Stimulated activated naive CD8-positive, alpha-beta T cell treated with anti-CD3 and anti-CD28 coated beads, Interleukin-15, Interleukin-2, amounts not matched to agents 100 U/mL and 50 U/mL, for 24 hours (primary cell): Measurements from ENCODE around the gene HOXC4.
A peak's percentile ranks its signal among the peaks of the same experiment; 100 is the strongest.

Experiments used
- ATAC-seq: fragments of 150-1000 bp; cut with Tn5 transposase; one replicate; pipeline ENCODE4 v1.10.0; 2021
- DNase-seq: peaks from one replicate; pipeline ENCODE4 v3.0.0; 2021

The HOXC4 gene

DNA sequence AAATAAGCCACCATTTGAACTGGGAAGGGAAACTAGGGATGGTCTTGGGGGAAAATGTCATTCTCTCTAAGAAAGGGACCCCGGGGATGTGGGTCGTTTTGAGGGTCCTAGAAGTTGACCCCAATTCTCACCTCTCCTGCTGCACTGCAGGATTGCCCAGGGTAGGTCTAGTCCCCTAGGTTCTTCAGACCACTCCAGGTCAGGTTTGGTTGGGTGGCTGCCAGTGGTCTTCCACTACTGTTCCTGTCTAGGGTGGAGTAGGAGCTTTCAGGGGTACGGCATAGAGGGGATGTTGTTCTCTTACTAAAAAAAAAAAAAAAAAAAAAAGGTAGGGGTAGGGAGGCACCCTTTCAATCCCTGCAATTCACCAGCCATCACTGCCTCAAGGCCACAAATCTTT lies 37.6 kb upstream of the HOXC4 start:
- no peak for ATAC-seq
- DNase-seq: no peak

DNA sequence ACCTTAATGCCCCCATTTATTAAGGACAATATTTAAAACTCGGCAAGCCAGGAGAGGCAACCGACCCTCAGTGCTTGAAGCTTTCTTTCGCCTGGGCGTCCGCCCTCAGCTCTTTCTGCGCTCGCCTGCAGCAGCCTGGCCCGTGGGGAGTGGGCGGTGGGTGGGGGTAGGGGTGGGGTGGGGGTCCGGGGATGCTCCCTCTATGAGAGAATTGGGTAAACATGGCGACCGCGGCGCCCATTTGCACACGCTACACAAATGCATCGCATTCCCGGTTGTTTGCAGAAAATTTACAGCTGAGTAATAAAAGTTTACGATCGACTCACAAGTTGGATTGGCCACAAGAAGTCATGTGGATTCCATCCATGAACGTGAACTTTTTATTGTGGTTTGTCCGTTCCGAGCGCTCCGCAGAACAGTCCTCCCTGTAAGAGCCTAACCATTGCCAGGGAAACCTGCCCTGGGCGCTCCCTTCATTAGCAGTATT lies 37.1 kb upstream of the HOXC4 start:
- ATAC-seq: no peak
- DNase-seq: no peak

DNA sequence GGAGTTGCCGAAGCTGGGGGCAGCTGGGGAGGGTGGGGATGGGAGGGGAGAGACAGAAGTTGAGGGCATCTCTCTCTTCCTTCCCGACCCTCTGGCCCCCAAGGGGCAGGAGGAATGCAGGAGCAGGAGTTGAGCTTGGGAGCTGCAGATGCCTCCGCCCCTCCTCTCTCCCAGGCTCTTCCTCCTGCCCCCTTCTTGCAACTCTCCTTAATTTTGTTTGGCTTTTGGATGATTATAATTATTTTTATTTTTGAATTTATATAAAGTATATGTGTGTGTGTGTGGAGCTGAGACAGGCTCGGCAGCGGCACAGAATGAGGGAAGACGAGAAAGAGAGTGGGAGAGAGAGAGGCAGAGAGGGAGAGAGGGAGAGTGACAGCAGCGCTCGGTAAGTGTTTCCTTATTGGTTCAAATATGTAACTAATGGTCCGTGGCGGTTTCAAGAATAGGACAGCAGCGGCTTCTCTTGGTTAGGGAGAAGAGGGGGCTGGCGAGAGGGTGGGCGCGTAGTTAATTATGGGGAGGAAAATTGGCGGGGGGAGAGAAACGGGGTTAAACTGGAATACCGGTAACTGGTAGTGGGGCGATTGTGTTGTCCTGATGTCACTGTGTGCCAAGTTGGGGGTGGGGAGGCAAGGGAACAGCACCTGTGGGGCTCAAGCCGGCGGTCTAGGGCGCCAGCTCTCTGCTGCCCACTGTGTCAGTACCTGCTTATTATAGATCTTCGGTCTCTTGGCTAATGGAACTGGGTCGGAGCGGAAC lies 36.4 kb upstream of the HOXC4 start:
- peak; percentile 36 for ATAC-seq
- no peak for DNase-seq

DNA sequence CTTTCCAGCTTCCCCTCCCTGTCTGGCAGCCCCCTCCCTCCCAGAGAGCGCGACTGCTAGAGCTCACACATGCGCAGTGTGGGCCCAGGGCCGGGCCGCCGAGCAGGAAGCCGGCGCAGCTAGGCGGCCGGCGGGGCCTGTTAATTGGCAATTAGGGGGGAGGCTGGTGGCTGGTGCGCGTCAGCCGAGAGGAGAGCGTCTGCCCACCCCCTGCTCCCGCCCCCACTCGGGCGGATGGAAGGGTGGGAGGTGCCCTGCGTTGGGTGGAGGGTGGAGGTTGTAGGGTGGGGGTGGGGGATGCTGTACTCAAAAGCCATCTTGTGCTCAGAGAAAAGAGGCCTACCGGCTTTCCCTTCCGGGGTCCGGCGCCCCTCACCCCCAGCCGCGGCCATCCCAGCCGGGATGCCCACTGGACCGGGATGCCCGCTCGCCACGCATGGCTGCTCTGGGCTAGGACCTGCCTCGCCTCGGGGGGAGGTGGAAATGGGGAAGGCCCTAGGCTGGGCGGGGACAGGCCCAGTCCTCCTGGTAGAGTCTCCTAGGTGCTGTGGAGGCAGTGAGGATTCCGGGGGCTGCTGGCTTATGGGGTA lies 35.7 kb upstream of the HOXC4 start:
- ATAC-seq (peak; percentile 78), DNase-seq (peak; percentile 77)

DNA sequence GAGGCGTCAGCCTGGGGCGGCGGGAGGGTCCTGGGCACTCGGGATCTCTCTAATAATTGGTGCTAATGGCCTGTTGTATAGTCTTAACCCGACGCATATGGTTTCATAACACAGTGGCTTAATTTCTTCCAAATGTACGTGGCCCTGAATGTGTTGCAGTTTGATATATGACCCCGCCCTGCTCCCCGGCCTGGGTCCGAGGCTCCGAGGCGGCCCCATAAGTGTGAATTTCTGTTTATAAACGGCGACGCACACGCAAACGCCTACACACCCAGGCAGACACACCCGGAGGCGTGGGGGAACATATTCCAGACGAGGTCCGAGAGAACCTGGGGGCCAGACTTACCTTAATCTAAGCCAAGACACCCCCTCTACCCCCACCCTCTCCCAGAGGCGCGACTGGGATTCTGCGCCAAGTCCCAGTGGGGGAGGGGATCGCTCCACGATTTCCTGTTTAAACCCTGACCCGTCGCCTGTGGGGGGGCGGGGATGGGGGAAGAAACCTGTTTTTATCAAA lies 35.1 kb upstream of the HOXC4 start:
- no peak for ATAC-seq
- DNase-seq: no peak

DNA sequence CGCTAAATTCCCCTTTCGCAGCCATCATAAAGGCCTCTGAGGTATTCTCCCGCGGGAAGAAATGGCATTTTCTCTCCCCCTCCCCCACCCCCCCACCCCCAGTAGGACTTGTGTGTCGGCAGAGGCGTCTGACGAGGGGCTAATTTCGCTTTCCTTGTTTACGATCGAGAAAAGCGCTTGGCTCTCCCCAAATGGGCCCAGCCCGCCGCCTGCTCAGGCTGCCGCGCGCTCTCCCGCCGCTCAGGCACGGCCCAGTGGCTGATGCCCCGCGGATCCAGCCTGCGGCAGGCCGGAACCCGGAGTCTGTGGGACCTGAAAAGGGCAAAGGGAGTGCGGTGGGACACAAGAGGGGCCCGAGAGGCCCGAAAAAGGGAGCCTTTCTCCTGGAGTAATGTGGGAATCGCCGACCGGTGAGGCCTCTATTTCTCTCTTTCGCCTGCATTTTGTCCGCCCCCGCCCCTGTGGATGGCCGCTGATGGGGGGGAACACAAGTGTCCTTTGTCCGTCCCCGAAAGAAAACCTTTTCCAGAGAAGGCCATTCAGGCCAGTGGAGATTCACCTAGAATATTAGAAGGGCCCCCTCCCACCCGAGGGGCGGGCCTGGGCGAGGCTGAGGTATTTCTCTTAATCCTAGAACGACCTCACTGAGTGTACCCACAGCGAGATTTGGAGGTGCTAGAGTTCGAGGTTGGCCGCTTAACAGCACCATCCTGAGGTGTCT lies 34.4 kb upstream of the HOXC4 start:
- no peak for ATAC-seq

DNA sequence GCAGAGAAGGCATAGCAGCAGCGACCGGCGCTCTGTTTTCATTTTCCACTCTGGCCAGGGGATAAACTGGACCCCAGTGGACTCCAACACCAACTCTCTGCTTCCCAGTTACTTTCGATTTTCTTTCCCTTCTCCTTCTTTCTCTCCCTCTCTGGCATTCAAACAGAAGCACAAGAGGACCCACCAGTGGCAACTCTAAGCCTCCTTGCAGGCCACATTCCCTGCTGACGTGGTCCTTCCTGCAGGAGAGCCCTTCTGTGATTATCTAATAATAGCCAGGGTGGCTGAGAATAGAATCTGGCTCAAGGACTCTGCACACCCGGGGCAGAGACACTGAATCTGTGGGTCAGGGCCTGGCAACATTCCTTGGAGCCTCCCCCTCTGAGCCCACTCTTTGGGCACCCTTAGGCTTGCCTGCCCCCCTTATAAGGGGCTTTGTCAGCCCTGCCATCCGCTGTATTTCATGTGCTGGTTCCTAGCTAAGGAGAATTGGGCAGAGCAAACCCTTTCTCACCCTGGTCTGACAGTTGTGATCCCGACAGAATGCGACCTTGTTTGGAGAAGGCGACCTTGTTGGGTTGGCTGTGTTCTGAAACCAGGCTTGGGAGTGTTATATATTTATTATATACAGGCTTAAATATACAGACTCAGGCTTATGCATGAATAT lies 33.6 kb upstream of the HOXC4 start:
- DNase-seq: no peak
- no peak for ATAC-seq

More for the DNA sequence above, 34.4 kb upstream of the HOXC4 start:
- no peak for DNase-seq

DNA sequence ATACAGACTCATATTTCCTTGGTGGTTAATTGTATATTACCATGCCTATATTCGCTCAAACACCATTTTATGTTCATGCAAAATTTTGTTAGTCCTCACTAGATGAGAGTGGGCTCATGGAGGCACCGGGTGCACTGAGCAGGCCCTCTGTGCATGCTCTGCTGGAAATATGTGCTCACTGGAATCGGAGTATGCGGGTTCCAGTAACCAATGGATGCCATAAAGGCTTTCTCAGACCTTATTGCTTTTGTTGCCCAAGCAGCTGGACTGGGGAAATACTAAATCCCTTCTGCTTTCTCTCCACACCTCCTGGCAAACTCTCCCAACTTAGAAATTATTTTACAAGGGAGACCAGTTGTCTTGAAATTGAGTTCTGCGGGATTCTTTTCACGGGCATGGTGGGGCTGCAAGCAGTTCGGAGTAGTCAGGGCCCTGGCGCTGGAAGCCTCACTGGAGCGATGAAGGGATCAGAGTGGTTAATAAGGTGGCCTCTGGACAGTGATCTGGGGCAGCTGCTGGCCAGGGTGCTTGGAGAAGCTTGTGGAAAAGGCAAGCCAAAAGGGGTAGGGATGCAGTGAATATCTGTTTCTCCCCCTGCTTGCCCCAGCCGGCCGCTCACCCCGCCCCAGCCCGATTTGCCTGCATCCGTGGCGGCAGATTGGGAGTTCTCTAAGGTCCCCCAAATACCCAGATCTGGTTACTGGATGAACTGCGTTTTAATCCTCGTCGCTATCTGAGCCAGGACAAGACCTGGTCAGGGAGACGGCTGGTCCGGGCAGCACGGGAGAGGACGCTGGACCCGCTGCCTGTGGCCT lies 32.8 kb upstream of the HOXC4 start:
- ATAC-seq: no peak
- no peak for DNase-seq

DNA sequence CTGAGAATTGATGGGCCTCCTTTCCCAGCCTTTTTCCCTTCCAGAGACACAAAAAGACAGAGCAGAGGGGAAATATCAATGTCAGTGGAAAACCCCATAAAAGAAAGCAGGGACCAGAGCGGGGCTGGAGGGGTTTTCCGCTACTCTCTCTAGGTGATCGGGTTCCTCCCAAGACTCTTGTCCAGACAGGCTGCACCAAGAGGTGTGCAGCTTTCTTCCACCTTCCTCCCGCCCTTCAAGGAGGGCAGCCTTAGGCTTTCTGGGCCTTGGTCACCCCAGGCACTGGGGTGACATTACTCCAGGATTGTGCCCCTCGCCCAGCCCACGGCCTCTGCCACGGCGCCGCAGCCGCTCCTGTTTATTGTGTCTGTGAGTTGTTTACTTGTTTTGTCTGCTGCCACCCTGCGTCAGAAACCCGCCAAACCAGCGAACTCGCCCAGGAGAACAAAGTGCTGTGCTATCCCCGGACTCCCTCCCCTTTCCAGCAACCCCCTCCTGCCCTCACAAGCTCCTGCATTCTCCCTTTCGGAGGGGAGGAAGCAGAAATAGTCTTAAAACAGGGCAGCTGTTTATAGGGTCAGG lies 32.1 kb upstream of the HOXC4 start:
- DNase-seq (no peak), ATAC-seq (no peak)

DNA sequence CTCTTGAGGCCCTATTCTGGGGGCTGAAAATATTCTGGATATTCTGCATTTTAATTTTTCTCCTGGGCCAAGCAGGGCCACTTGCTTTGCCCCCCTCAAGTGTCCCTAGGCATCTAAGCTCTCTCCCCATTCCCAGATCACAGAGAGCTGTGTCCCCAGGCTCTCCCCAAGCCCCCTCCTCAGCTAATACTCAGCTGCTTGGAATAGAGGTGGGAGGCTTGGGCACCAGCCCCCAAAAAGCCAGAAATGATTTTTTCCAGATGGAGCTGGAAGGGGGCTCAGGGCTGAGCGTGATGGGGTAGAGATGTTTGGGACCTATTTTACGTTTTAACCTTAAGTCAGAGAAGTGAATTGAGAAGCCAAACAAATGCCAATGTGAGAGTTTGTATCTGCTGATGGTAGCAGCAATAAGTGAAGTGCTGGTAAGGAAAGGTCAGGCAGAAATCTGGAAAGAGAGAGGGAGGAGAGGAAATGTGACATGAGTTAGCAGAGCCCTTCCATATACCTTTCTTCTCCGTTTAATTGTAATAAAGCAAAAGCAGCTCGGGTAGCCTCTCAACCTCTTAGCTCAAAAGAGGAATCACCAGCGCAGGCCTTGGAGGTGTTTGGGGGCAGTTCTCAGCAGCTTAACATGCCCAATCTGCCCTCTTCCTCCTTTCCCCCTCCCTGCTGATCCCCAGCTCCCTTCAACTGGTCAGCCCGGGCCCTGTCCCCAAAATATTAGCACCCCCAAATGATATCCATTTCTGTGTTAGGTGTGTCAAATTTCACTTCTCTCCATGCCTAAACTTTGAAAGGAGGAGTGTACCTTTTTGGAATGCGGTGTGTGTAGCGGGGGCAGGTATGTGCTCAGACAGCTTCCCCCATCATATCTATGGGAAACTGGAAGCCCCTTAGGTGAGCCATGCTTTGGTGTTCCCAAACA lies 30.4 kb upstream of the HOXC4 start:
- DNase-seq (no peak), ATAC-seq (no peak)

DNA sequence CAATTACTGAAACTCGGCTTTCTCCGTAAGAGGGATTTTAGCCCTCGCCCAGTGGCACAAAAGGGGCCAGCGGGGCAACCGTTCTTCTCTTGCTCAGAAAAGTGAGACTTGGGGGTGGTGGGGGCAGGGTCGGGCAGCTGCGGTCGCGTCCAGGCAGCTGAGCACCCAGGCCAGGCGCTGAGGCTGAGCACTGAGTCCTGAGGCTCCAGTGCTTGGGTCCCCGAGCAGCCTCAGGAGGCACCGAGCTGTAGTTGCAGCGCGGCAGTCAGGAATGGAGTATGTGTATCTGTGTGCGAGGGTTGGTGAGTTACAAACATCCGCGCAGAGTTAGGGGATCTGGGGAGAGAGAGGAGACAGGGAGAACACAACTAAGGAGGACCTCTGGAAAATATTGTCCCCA lies 29.5 kb upstream of the HOXC4 start:
- no peak for DNase-seq
- no peak for ATAC-seq

DNA sequence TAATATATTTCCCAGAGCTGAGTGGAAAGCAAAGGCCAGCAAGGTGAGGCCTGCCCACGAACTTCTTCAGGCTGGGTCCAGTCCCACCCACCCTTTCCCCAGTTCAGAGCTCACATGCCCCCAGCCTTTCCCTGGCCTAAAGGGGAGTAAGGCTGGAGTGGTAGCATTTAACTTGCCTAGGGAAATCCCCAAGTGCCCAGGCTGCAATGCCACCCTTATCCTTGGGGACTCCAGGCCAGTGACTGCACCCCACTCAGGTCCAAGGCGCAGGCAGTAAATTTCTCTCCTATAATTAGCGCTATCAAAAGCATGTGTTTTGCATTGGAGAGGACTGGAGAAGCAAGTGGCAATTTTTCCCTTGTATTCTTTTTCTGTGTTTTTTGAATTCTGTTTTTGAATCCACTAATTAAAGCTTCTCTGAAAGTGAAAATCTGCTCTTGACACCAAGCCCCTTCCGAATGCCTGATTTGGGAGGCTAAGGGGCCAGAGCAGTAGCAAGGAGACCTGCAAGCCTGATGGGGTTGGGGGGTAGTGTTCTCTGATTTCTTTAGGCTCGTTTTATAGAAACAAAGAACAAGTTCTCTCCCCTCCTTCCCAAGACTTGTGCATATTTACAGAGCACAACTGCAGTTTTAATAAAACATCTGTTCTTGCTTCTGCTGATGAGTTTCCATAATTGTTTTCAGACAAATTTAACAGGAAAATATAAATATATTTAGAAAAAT lies 28.9 kb upstream of the HOXC4 start:
- no peak for DNase-seq
- no peak for ATAC-seq

DNA sequence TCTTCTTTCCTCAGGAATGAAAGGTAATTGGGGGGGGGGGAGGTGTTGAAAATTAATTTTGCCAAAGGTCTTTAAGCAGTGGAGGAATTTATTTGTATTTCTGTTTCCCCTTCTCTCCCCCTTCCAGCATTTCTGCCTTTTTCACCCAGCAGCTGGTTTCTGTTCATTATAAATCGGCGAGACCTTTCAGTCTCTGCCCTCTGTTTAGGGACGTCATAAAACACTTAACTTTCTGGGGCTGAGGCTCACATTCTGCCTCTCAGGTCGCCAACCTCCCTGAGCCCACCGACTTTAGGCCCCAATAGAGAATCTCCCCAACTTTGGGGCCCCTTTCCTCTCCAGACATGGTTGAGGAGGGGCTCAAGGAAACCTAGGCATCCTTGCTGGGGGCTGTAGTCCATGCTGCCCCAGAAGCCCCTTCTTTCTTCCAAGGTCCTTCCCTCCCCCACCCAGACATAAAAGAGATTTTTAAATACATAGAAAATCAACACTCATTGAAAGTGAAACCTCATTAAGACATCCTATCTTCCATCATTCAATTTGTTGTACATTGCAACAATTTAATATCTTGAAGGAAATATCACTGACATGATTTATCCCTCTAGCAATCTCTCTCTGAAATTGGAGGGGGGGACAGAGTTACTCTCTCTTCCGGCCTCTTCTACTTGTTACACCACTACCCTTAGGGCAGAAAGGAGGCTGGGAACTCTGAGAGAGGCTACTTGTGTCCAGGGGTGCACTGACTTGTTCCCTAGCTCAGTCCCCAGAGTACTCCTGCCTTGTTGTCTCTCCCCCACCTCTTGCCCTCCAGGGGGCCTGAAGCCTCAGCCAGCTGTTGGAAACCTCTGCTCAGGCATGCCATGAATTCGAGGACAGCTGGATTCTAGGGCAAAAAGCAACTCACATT lies 27.9 kb upstream of the HOXC4 start:
- DNase-seq (no peak), ATAC-seq (no peak)

DNA sequence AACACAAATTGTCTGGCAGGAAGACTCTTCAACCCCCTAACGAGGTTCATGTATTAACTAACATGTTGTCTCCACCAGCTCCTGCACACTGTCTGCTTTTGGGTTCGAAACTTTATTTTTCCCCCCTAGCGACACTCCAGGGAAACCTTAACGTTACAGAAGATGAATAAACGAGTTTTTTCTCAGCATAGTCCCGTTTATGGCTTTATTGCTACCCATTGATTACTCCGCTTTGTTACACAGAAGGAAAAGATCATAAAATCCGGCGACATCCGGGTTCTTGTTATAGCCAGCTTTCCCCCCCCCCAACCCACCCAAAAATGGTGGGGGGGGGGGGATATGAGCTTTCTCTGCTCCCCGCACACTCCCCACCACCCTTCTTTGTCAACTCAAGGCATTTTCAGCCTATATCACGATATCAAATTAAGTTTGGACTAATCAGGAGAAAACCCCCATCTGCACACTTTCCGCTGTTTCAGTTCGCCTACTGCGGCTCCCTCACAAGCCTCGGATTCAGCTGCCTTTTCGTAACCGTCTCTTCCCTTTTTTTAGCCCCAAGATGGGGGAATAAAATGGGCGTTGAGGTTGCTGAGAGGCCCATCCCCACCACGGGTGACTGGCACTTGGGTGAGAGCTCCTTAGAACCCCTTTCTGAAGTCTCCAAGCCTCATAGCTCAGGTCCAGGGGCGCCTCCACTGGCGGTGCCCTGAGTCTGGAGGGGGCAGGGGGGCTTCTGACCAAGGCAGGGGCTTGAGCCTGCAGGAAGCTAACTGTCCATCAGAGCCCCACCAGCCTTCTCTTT lies 26.8 kb upstream of the HOXC4 start:
- ATAC-seq (no peak), DNase-seq (no peak)

DNA sequence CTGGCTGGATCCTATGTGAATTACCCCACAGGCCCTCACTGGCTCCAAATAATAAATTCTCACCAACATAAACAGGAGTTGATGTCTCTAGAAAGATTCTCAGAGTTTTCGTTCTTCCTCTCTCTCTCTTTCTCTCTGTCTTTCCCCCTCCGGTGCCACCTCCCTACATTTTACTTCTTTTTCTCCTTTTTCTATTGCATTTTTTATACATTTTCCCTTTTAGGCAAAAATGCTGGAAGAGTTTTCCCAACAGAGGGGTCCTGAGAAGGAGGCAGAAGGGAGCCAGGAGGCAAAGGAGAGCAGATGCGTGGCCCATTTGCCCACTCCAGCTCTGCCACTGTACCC lies 26.2 kb upstream of the HOXC4 start:
- ATAC-seq (no peak), DNase-seq (no peak)

DNA sequence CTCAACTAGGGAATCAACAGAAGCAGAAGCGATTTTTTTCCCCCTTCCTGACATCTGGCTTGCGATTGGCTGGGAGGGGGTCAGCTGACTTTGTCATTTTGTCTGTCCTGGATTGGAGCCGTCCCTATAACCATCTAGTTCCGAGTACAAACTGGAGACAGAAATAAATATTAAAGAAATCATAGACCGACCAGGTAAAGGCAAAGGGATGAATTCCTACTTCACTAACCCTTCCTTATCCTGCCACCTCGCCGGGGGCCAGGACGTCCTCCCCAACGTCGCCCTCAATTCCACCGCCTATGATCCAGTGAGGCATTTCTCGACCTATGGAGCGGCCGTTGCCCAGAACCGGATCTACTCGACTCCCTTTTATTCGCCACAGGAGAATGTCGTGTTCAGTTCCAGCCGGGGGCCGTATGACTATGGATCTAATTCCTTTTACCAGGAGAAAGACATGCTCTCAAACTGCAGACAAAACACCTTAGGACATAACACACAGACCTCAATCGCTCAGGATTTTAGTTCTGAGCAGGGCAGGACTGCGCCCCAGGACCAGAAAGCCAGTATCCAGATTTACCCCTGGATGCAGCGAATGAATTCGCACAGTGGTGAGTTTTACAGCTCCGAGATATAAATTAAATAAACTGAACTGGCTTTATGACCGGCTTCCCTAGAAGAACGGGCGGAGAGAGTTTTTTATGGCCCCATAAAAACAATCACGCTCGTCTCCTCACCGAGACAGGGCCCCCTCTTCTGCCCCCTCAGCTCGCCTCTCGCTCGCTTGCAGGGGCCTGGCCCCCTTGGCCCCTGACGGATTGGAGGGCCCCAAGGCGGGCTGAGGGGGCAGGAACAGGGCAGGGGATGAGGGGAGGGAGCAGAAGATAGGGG lies 25.1 kb upstream of the HOXC4 start, which contains the start of gene HOXC6:
HOXC6 (plus strand) TSS at position 127 of the 888 bp plus-strand sequence; CDS start at position 209, 82 bp downstream.
- DNase-seq (no peak), ATAC-seq (no peak)
